K562 (cell line): ENCODE data around the gene LIFR. TPM values are rescaled to one million over a fixed set of nuclear protein-coding genes. Genes with fewer than 3 reads are reported as not detected.

Experiments
- ATAC-seq: fragments of 200-7000 bp; cut with Tn5 transposase; 3 replicates; pipeline ENCODE4 v1.9.1; 2020; ENCODE audit warnings: moderate library complexity
- BruUV-seq: library from RNA; stranded (reverse); fragments of 400-500 nt; replicated peaks from 2 replicates; lab custom pipeline; 2021; lab: Mats Ljungman, UMichigan
- CTCF ChIA-PET: fragments of 300-600 bp; formaldehyde crosslinking; extraction: SDS; loops from one replicate; lab custom pipeline; 2021; ENCODE audit warnings: low intra/inter-chr PET ratio; lab: Yijun Ruan, JAX
- POLR2A ChIA-PET: fragments of 300-600, 350-650 bp; sonication (Branson Sonifier 250); formaldehyde crosslinking; extraction: SDS; loops from one replicate; lab custom pipeline; 2021; ENCODE audit warnings: antibody characterized with exemption, inconsistent platforms; lab: Yijun Ruan, JAX
- DNase-seq, 4 experiments: peaks; one replicate each; pipeline versions ENCODE4 v3.0.0 to v3.0.0-alpha.2; 2011 to 2018; ENCODE audit warnings: low spot score in 3 of 4, mixed read lengths in 3 of 4; ENCODE audit errors: extremely low read depth in 1 of 4
- FAIRE-seq: peaks from 2 replicates; lab custom pipeline; 2011; peaks lifted over from hg19 to GRCh38; lab: Jason Lieb, UNC
- H2AFZ ChIP-seq: 2 replicates; pipeline ENCODE4 v1.6.0; 2011; ENCODE audit warnings: low read depth, low read length, control low read depth, inconsistent platforms
- H3K27ac ChIP-seq: fragments of 200-600 bp; 3 replicates; pipeline ENCODE4 v1.8.0; 2011; ENCODE audit warnings: low read depth, mild to moderate bottlenecking, control low read depth, inconsistent platforms, low read length, moderate library complexity, mixed read lengths; ENCODE audit errors: extremely low read depth
- H3K27me3 ChIP-seq, 2 experiments: fragments of 300-600 bp in 1 of 2; 2 replicates in 1 of 2; 3 replicates in 1 of 2; pipeline versions ENCODE4 v1.6.0 to v1.8.0; 2011; ENCODE audit warnings: inconsistent platforms in 2 of 2, low read length in 2 of 2, mild to moderate bottlenecking in 1 of 2, mixed read lengths in 1 of 2, moderate library complexity in 1 of 2; ENCODE audit not compliant: control insufficient read depth in 2 of 2, insufficient read depth in 2 of 2
- H3K36me3 ChIP-seq: fragments of 300-600 bp; 3 replicates; pipeline ENCODE4 v1.8.0; 2011; ENCODE audit warnings: mild to moderate bottlenecking, low read length, inconsistent platforms; ENCODE audit not compliant: control insufficient read depth, insufficient read depth
- H3K4me1 ChIP-seq, 2 experiments: fragments of 200-600 bp in 1 of 2; replicated peaks in 1 of 2; 2 replicates in 1 of 2; 3 replicates in 1 of 2; pipeline versions ENCODE4 v1.5.1 to v1.8.0; 2011; ENCODE audit warnings: inconsistent platforms in 2 of 2, low read length in 2 of 2, mild to moderate bottlenecking in 1 of 2, mixed read lengths in 1 of 2, moderate library complexity in 1 of 2; ENCODE audit not compliant: control insufficient read depth in 2 of 2, insufficient read depth in 2 of 2
- H3K4me2 ChIP-seq: 2 replicates; pipeline ENCODE4 v1.6.1; 2011; ENCODE audit warnings: low read length, control low read depth, inconsistent platforms, mixed read lengths; ENCODE audit not compliant: insufficient read depth
- H3K4me3 ChIP-seq: fragments of 200-600 bp; sonication (generic), shearing (Covaris generic); 2 replicates; pipeline ENCODE4 v1.5.1; 2016; ENCODE audit warnings: control low read depth, inconsistent platforms
- H3K79me2 ChIP-seq: fragments of 200-600 bp; 3 replicates; pipeline ENCODE4 v1.8.0; 2011; ENCODE audit warnings: low read length, inconsistent platforms; ENCODE audit not compliant: control insufficient read depth, insufficient read depth
- H3K9ac ChIP-seq, 2 experiments: 2 replicates each; pipeline versions ENCODE4 v1.6.0 to v1.6.1; 2011; ENCODE audit warnings: low read depth in 2 of 2, low read length in 2 of 2, control low read depth in 1 of 2, inconsistent platforms in 1 of 2, mild to moderate bottlenecking in 1 of 2, mixed read lengths in 1 of 2; ENCODE audit not compliant: insufficient read depth in 1 of 2
- H3K9me1 ChIP-seq: one replicate; pipeline ENCODE4 v1.6.0; 2011; ENCODE audit warnings: inconsistent platforms, mild to moderate bottlenecking, low read length, moderate library complexity; ENCODE audit not compliant: control insufficient read depth, insufficient read depth
- H3K9me3 ChIP-seq: replicated peaks from 2 replicates; pipeline ENCODE4 v1.5.1; 2011; ENCODE audit warnings: low read depth, low read length, inconsistent platforms; ENCODE audit not compliant: control insufficient read depth, insufficient read depth
- H4K20me1 ChIP-seq: replicated peaks from 2 replicates; pipeline ENCODE4 v1.6.1; 2011; ENCODE audit warnings: low read length, inconsistent platforms, mixed read lengths; ENCODE audit not compliant: control insufficient read depth, insufficient read depth
- BMI1 ChIP-seq: fragments of 150-350 bp; IDR thresholded peaks from 2 replicates; pipeline ENCODE4 v1.6.1; 2014; ENCODE audit warnings: low read length
- CSDE1 ChIP-seq, 2 experiments: fragments of 450-650 bp; IDR thresholded peaks; 2 replicates each; pipeline ENCODE4 v1.6.1; 2016; ENCODE audit warnings: mild to moderate bottlenecking in 1 of 2
- GTF2F1 ChIP-seq: IDR thresholded peaks from 2 replicates; pipeline ENCODE4 v1.6.1; 2011; ENCODE audit warnings: low read depth, low read length, improper control_type of control experiment
- KDM2B ChIP-seq: fragments of 250-450 bp; sonication (Bioruptor Pico); IDR thresholded peaks from 2 replicates; pipeline ENCODE4 v1.8.0; 2021; ENCODE audit warnings: mild to moderate bottlenecking, moderate library complexity
- NEUROD1 ChIP-seq: fragments of 150-350 bp; IDR thresholded peaks from 2 replicates; pipeline ENCODE4 v1.6.1; 2014; ENCODE audit warnings: borderline replicate concordance, low read length, low read depth; ENCODE audit not compliant: partially characterized antibody
- NR3C1 ChIP-seq: sonication (generic); formaldehyde crosslinking; IDR thresholded peaks from 2 replicates; pipeline ENCODE4 v1.8.1; 2022; ENCODE audit warnings: missing genetic modification reagents
- RBM25 ChIP-seq: fragments of 200-400 bp; formaldehyde crosslinking; IDR thresholded peaks from 2 replicates; pipeline ENCODE4 v1.6.1; 2018; ENCODE audit warnings: low read length, low read depth, moderate library complexity; ENCODE audit not compliant: severe bottlenecking
- SAP30 ChIP-seq: fragments of 200-600 bp; sonication (generic); IDR thresholded peaks from 2 replicates; pipeline ENCODE4 v1.6.1; 2012; ENCODE audit warnings: borderline replicate concordance, low read depth, mild to moderate bottlenecking, moderate library complexity, low read length, control low read depth, inconsistent platforms; ENCODE audit not compliant: insufficient read depth, poor library complexity, severe bottlenecking
- SMAD2 ChIP-seq: fragments of 150-350 bp; IDR thresholded peaks from 2 replicates; pipeline ENCODE4 v1.6.1; 2014; ENCODE audit warnings: low read depth, mild to moderate bottlenecking, low read length
- XRCC4 ChIP-seq: IDR thresholded peaks from one replicate; pipeline ENCODE4 v1.6.1; 2011; ENCODE audit not compliant: insufficient read depth, insufficient read length; ENCODE audit errors: extremely low read depth
- ZBTB8A ChIP-seq: fragments of 450-650 bp; IDR thresholded peaks from 2 replicates; pipeline ENCODE4 v1.6.1; 2018; ENCODE audit warnings: mild to moderate bottlenecking, moderate library complexity; ENCODE audit not compliant: partially characterized antibody
- ZNF133 ChIP-seq: fragments of 250-450 bp; sonication (Bioruptor Pico); IDR thresholded peaks from 2 replicates; pipeline ENCODE4 v1.4.0; 2020; ENCODE audit warnings: mild to moderate bottlenecking
- ZNF146 ChIP-seq: IDR thresholded peaks from one replicate; pipeline ENCODE4 v1.6.1; 2018; ENCODE audit warnings: missing compliant biosample characterization; ENCODE audit not compliant: unreplicated experiment
- ZNF174 ChIP-seq: fragments of 250-450 bp; sonication (Bioruptor Pico); IDR thresholded peaks from 2 replicates; pipeline ENCODE4 v1.4.0; 2020; ENCODE audit warnings: mild to moderate bottlenecking
- WGBS: fragments of 100-300 bp; shearing (Covaris generic); methylation state at CpG from one replicate; pipeline ENCODE4 v1.1.6; 2016; ENCODE audit warnings: low coverage, mixed read lengths; ENCODE audit not compliant: insufficient coverage; ENCODE audit errors: missing lambda C conversion rate; 5-methylcytosine and 5-hydroxymethylcytosine counted together
- in situ Hi-C: fragments of 300-500 bp; cut with MboI; formaldehyde crosslinking; loops from 4 replicates; pipeline ENCODE4 v1.15.0; 2018; ENCODE audit warnings: inconsistent platforms, mixed read lengths
- intact Hi-C: fragments of 100-400 bp; cut with micrococcal nuclease; formaldehyde crosslinking; loops from 2 replicates; pipeline ENCODE4 v1.14.2; 2022
- polyA plus RNA-seq, 8 experiments: library from polyadenylated mRNA; depleted of rRNA in 4 of 8; stranded (reverse) in 5 of 8; unstranded in 3 of 8; fragments of >200 nt; fragmentation: Nextera tagmentation in 2 of 8; fragmentation: Illumina TruSeq in 1 of 8; extraction: Ambion mirVana in 2 of 8; extraction: Trizol in 1 of 8; gene quantifications; 2 replicates each; pipeline versions ENCODE4 v1.2.1 to v1.2.3, GENCODE V29; 2011 to 2014; ENCODE audit warnings: inconsistent platforms in 1 of 8, missing spikeins in 1 of 8
- total RNA-seq, 7 experiments: library from RNA; depleted of rRNA in 6 of 7; stranded (reverse); fragments of >200 nt in 6 of 7; fragmentation: Illumina TruSeq in 2 of 7; extraction: Trizol in 2 of 7; gene quantifications; 2 replicates each; pipeline versions ENCODE4 v1.2.1 to v1.2.3, GENCODE V29; 2011 to 2021; ENCODE audit warnings: low replicate concordance in 1 of 7
- TF ChIP-seq, protein P1 (sequence below): IDR thresholded peaks from 2 replicates; pipeline ENCODE4 v1.6.1; 2014; ENCODE audit warnings: antibody characterized with exemption
- TF ChIP-seq, protein P2 (sequence below): IDR thresholded peaks from 2 replicates; pipeline ENCODE4 v1.6.1; 2012; ENCODE audit warnings: low read depth, low read length, improper control_type of control experiment, borderline replicate concordance
- TF ChIP-seq, protein P3 (sequence below), 2 experiments: fragments of 450-650 bp; IDR thresholded peaks; 2 replicates each; pipeline ENCODE4 v1.6.1; 2018; ENCODE audit warnings: mild to moderate bottlenecking in 2 of 2, low read depth in 1 of 2; ENCODE audit not compliant: partially characterized antibody in 2 of 2

LIFR gene
- total and polyA plus RNA-seq, 9 of the 15 experiments (the other 6 are each of a cell fraction or from before 2014, with no cell fraction given) = 0.43 to 5.7 (median 3.3) TPM

DNA sequence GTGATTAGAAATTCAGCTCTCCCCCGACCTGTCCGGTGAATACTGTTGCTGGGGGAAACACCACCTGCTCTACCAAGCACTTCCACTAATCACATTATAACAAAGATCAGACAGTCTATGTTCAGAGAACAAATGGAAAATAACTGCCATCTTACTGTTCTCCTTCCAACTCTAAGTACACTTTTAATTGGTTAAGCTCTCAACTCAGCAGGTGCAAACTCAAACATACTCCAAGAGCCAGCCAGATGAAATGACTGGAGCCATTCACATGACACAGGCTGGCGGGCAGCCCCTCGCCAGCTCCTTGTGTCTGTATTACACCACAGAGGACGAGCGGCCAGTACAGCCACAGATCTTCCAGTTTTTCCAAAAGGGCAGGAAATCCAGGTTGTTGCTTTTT lies 16.1 kb downstream of the LIFR start:
- Histone ChIP-seq H2AFZ (no peak overlapping the region), H3K9ac (no peak overlapping the region), H3K4me2 (no peak overlapping the region), H3K27me3 (peaks cover 4 to 6% of the 10 kb centered on the region in 2 experiments; a peak in 3 of 5 replicates), H4K20me1 (no peaks in the 10 kb centered on the region), H3K27ac (no peak overlapping the region), H3K9me3 (no peaks in the 10 kb centered on the region), H3K4me3 (no peak overlapping the region), H3K36me3 (no peaks in the 10 kb centered on the region), H3K79me2 (no peaks in the 10 kb centered on the region), H3K4me1 (no peaks in the 10 kb centered on the region), H3K9me1 (no peaks in the 10 kb centered on the region)
- intact Hi-C loops (no loop called here), in situ Hi-C loops (no loop called here)
- CTCF ChIA-PET = no interaction called here
- no TSS peak for BruUV-seq
- 19% methylated on average over 6 of the region's 6 CpGs for WGBS
- FAIRE-seq (no peak), ATAC-seq (no peak), DNase-seq (no peak)
- POLR2A ChIA-PET = no interaction called here
- TF ChIP-seq CSDE1 (IDR thresholded peaks at IDR 0.05) (no peak), BMI1 (no peak), NR3C1 (CRISPR knock-in tag) (no peak), GTF2F1 (no peak), SAP30 (no peak), KDM2B (CRISPR knock-in tag) (no peak), XRCC4 (no peak), NEUROD1 (no peak), ZNF146 (CRISPR knock-in tag) (no peak), RBM25 (no peak), SMAD2 (no peak), ZNF174 (no peak), ZBTB8A (no peak), ZNF133 (CRISPR knock-in tag) (no peak)
- TF ChIP-seq, protein P1, sequence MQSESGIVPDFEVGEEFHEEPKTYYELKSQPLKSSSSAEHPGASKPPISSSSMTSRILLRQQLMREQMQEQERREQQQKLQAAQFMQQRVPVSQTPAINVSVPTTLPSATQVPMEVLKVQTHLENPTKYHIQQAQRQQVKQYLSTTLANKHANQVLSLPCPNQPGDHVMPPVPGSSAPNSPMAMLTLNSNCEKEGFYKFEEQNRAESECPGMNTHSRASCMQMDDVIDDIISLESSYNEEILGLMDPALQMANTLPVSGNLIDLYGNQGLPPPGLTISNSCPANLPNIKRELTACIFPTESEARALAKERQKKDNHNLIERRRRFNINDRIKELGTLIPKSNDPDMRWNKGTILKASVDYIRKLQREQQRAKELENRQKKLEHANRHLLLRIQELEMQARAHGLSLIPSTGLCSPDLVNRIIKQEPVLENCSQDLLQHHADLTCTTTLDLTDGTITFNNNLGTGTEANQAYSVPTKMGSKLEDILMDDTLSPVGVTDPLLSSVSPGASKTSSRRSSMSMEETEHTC = no peak
- TF ChIP-seq, protein P2, sequence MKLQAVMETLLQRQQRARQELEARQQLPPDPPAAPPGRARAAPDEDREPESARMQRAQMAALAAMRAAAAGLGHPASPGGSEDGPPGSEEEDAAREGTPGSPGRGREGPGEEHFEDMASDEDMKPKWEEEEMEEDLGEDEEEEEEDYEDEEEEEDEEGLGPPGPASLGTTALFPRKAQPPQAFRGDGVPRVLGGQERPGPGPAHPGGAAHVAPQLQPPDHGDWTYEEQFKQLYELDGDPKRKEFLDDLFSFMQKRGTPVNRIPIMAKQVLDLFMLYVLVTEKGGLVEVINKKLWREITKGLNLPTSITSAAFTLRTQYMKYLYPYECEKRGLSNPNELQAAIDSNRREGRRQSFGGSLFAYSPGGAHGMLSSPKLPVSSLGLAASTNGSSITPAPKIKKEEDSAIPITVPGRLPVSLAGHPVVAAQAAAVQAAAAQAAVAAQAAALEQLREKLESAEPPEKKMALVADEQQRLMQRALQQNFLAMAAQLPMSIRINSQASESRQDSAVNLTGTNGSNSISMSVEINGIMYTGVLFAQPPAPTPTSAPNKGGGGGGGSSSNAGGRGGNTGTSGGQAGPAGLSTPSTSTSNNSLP = no peak
- TF ChIP-seq, protein P3, sequence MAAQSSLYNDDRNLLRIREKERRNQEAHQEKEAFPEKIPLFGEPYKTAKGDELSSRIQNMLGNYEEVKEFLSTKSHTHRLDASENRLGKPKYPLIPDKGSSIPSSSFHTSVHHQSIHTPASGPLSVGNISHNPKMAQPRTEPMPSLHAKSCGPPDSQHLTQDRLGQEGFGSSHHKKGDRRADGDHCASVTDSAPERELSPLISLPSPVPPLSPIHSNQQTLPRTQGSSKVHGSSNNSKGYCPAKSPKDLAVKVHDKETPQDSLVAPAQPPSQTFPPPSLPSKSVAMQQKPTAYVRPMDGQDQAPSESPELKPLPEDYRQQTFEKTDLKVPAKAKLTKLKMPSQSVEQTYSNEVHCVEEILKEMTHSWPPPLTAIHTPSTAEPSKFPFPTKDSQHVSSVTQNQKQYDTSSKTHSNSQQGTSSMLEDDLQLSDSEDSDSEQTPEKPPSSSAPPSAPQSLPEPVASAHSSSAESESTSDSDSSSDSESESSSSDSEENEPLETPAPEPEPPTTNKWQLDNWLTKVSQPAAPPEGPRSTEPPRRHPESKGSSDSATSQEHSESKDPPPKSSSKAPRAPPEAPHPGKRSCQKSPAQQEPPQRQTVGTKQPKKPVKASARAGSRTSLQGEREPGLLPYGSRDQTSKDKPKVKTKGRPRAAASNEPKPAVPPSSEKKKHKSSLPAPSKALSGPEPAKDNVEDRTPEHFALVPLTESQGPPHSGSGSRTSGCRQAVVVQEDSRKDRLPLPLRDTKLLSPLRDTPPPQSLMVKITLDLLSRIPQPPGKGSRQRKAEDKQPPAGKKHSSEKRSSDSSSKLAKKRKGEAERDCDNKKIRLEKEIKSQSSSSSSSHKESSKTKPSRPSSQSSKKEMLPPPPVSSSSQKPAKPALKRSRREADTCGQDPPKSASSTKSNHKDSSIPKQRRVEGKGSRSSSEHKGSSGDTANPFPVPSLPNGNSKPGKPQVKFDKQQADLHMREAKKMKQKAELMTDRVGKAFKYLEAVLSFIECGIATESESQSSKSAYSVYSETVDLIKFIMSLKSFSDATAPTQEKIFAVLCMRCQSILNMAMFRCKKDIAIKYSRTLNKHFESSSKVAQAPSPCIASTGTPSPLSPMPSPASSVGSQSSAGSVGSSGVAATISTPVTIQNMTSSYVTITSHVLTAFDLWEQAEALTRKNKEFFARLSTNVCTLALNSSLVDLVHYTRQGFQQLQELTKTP (IDR thresholded peaks at IDR 0.05; ENCODE audit: low read depth in 1 of 2, partially characterized antibody in 2 of 2) = no peak
